Measurements from ENCODE around the gene PCBP3.

Gene PCBP3

DNA sequence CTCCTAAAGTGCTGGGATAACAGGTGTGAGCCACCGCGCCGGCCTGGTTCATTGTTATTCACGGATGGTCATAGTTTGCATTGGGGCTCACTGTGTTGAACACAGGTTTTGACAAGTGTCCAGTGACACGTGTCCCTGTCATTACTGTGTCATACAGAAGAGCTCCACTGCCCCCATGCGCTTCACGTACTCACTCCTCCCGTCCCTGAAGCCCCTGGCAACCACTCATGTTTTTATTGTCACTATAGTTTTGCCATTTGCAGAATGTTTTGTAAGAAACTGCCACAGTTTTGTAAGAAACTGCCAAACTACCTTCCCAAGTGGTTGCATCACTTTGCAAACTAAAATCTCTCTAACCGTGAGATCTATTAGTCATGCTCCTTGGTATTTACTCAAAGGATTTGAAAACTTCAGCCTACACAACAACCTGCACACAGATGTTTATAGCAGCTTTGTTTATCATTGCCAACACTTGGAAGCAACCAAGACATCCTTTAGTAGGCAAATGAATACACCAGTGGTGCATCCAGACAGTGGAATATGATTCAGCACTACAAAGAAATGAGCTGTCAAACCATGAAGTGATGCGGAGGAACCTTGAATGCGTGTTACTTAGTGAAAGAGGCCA lies 174.9 kb downstream of the PCBP3 start:
- DNase-seq (ENCODE audit: low read depth): peak; percentile 39
- H3K4me3 ChIP-seq (ENCODE audit: low read depth, low read length): no peak overlapping the region
- in situ Hi-C loops (cut with HindIII; ENCODE audit: low sequenced_read_pairs): no loop called here
- TF ChIP-seq, protein P1, sequence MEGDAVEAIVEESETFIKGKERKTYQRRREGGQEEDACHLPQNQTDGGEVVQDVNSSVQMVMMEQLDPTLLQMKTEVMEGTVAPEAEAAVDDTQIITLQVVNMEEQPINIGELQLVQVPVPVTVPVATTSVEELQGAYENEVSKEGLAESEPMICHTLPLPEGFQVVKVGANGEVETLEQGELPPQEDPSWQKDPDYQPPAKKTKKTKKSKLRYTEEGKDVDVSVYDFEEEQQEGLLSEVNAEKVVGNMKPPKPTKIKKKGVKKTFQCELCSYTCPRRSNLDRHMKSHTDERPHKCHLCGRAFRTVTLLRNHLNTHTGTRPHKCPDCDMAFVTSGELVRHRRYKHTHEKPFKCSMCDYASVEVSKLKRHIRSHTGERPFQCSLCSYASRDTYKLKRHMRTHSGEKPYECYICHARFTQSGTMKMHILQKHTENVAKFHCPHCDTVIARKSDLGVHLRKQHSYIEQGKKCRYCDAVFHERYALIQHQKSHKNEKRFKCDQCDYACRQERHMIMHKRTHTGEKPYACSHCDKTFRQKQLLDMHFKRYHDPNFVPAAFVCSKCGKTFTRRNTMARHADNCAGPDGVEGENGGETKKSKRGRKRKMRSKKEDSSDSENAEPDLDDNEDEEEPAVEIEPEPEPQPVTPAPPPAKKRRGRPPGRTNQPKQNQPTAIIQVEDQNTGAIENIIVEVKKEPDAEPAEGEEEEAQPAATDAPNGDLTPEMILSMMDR (IDR thresholded peaks at IDR 0.05; ENCODE audit: low read depth, low read length, missing control alignments): no peak

DNA sequence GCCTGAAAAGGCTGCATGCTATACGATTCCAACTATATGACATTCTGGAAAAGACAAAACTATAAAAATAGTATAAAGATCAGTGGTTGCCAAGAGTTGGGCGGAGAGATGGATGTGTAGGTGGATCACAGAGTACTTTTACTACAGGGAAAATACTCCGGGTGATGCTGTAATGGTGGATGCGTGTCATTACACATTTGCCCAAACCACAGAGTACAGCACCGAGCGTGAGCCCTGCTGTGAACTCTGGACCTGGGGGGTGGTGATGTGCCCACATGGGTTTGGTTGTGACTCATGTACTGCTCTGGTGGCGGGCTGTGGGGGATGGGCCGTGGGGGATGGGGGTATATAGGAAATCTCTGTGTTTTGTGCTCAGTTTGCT lies 175.4 kb downstream of the PCBP3 start:
- TF ChIP-seq, protein P1 (IDR thresholded peaks at IDR 0.05; ENCODE audit: low read depth, low read length, missing control alignments): no peak
- peak; percentile 78 for DNase-seq (ENCODE audit: low read depth)
- in situ Hi-C loops (cut with HindIII; ENCODE audit: low sequenced_read_pairs): no loop called here

DNA sequence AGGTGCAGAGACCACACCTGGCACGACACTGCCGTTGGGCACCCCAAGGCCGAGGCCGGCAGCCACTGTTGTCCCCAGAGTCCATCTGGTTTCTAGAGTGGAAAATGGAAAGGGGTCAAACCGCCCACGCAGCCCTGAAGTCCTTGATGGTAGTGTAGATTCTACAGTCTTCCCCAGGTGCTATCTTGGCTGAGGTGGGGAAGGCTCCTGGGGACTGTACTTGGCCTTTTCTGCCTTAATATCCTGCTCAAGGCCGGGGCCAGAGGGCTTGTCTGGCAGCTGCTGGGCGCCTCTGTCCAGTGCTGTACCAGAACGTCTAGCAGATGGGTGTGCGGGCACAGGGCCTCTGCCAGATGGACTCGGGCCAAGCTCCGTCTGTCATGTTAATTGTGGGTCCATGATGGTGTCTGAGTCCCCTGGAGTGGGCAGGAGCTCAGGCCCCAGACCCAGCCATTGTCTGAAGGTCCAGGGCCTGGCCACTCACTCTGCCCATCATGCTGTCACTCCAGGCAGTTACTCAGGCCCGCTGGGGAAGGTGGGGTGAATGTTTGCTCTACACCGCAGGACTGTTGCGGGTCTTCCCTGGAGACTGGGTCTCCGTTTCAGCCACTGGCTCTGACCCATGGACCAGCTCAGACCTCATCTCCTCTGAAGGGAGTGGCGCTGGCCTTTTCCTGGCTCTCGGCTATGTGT lies 176.1 kb downstream of the PCBP3 start:
- in situ Hi-C loops (cut with HindIII; ENCODE audit: low sequenced_read_pairs): no loop called here
- H3K4me3 ChIP-seq (ENCODE audit: low read depth, low read length): no peak overlapping the region
- DNase-seq (ENCODE audit: low read depth): no peak
- TF ChIP-seq, protein P1 (IDR thresholded peaks at IDR 0.05; ENCODE audit: low read depth, low read length, missing control alignments): no peak

More for the DNA sequence above, 175.4 kb downstream of the PCBP3 start:
- no peak overlapping the region for H3K4me3 ChIP-seq (ENCODE audit: low read depth, low read length)

- H3K4me3 ChIP-seq (ENCODE audit: low read depth, low read length): no peak overlapping the region
- TF ChIP-seq, protein P1 (IDR thresholded peaks at IDR 0.05; ENCODE audit: low read depth, low read length, missing control alignments): peak; percentile 84
- peak; percentile 93 for DNase-seq (ENCODE audit: low read depth)
- in situ Hi-C loops (cut with HindIII; ENCODE audit: low sequenced_read_pairs): no loop called here
Measured at GRCh38 chr21:45820171-45821091, 176.9 kb downstream of the PCBP3 start.

GRCh38 chr21:45821315-45821962 lies 177.9 kb downstream of the PCBP3 start:
- DNase-seq (ENCODE audit: low read depth): no peak
- in situ Hi-C loops (cut with HindIII; ENCODE audit: low sequenced_read_pairs): no loop called here
- H3K4me3 ChIP-seq (ENCODE audit: low read depth, low read length): no peak overlapping the region
- TF ChIP-seq, protein P1 (IDR thresholded peaks at IDR 0.05; ENCODE audit: low read depth, low read length, missing control alignments): no peak

GRCh38 chr21:45821998-45822397 lies 178.5 kb downstream of the PCBP3 start:
- H3K4me3 ChIP-seq (ENCODE audit: low read depth, low read length): no peak overlapping the region
- in situ Hi-C loops (cut with HindIII; ENCODE audit: low sequenced_read_pairs): no loop called here
- DNase-seq (ENCODE audit: low read depth): no peak
- TF ChIP-seq, protein P1 (IDR thresholded peaks at IDR 0.05; ENCODE audit: low read depth, low read length, missing control alignments): no peak

Measured in astrocyte of the cerebellum (primary cell).